ENCODE results near the gene KIF22. TPM values are rescaled to one million over a fixed set of nuclear protein-coding genes. Genes with fewer than 3 reads are reported as not detected.

The KIF22 gene
- total RNA-seq, 2 donors from 2014 or later: 94.7 to 130 TPM

- no peaks in the 10 kb centered on the region for H3K27me3 Mint-ChIP-seq (ENCODE audit: insufficient read depth)
- Histone ChIP-seq H3K36me3 (ENCODE audit: control insufficient read depth, insufficient read depth, low read length) (no peaks in the 10 kb centered on the region), H3K9me3 (ENCODE audit: control insufficient read depth, low read length) (no peaks in the 10 kb centered on the region), H3K4me3 (ENCODE audit: low read length) (no peak overlapping the region), H3K4me1 (ENCODE audit: control insufficient read depth, insufficient read depth, low read length) (no peaks in the 10 kb centered on the region), H3K9ac (ENCODE audit: extremely low read depth, low read length, poor library complexity, severe bottlenecking) (no peak overlapping the region), H3K27me3 (ENCODE audit: control insufficient read depth, insufficient read depth, low read length, poor library complexity, severe bottlenecking) (no peaks in the 10 kb centered on the region), H3K27ac (ENCODE audit: low read depth, low read length) (no peak overlapping the region)
- no peak overlapping the region for H3K4me3 Mint-ChIP-seq
- DNase-seq: no peak
- H3K27ac Mint-ChIP-seq: no peak overlapping the region
- H3K4me1 Mint-ChIP-seq: peaks cover 13% of the 10 kb centered on the region
- H3K36me3 Mint-ChIP-seq (ENCODE audit: low read depth): peaks cover 8% of the 10 kb centered on the region
- WGBS, 2 experiments (ENCODE audit: insufficient coverage in 1 of 2, insufficient read length in 1 of 2): 92 to 94% methylated on average over 16 to 21 of the region's 21 CpGs
- TF ChIP-seq CTCF (conservative IDR thresholded peaks at IDR 0.05): no peak
- peaks cover 14% of the 10 kb centered on the region for H3K9me3 Mint-ChIP-seq
Observed at GRCh38 chr16:29743827-29744531, 46.6 kb upstream of the KIF22 start.

GRCh38 chr16:29744541-29745101 lies 45.9 kb upstream of the KIF22 start:
- Histone ChIP-seq H3K9me3 (ENCODE audit: control insufficient read depth, low read length) (no peaks in the 10 kb centered on the region), H3K27ac (ENCODE audit: low read depth, low read length) (no peak overlapping the region), H3K36me3 (ENCODE audit: control insufficient read depth, insufficient read depth, low read length) (no peaks in the 10 kb centered on the region), H3K4me3 (ENCODE audit: low read length) (no peak overlapping the region), H3K27me3 (ENCODE audit: control insufficient read depth, insufficient read depth, low read length, poor library complexity, severe bottlenecking) (no peaks in the 10 kb centered on the region), H3K4me1 (ENCODE audit: control insufficient read depth, insufficient read depth, low read length) (no peaks in the 10 kb centered on the region), H3K9ac (ENCODE audit: extremely low read depth, low read length, poor library complexity, severe bottlenecking) (no peak overlapping the region)
- no peak for TF ChIP-seq CTCF (conservative IDR thresholded peaks at IDR 0.05)
- no peak for DNase-seq
- Mint-ChIP-seq H3K4me3 (no peak overlapping the region), H3K27me3 (ENCODE audit: insufficient read depth) (no peaks in the 10 kb centered on the region), H3K27ac (no peak overlapping the region), H3K36me3 (ENCODE audit: low read depth) (peaks cover 11% of the 10 kb centered on the region), H3K4me1 (peaks cover 13% of the 10 kb centered on the region), H3K9me3 (peaks cover 16% of the 10 kb centered on the region)
- WGBS, 2 experiments (ENCODE audit: insufficient coverage in 1 of 2, insufficient read length in 1 of 2): 95 to 98% methylated on average over 8 to 20 of the region's 20 CpGs

GRCh38 chr16:29745121-29745852 lies 45.3 kb upstream of the KIF22 start:
- H3K36me3 ChIP-seq (ENCODE audit: control insufficient read depth, insufficient read depth, low read length): no peaks in the 10 kb centered on the region
- H3K4me3 Mint-ChIP-seq: no peak overlapping the region
- H3K36me3 Mint-ChIP-seq (ENCODE audit: low read depth): peaks cover 11% of the 10 kb centered on the region
- H3K9me3 Mint-ChIP-seq: peaks cover 16% of the 10 kb centered on the region
- no peaks in the 10 kb centered on the region for H3K27me3 Mint-ChIP-seq (ENCODE audit: insufficient read depth)
- no peak overlapping the region for H3K27ac Mint-ChIP-seq
- WGBS, 2 experiments (ENCODE audit: insufficient coverage in 1 of 2, insufficient read length in 1 of 2): 88 to 96% methylated on average over 5 to 15 of the region's 16 CpGs
- H3K9me3 ChIP-seq (ENCODE audit: control insufficient read depth, low read length): no peaks in the 10 kb centered on the region
- H3K4me1 Mint-ChIP-seq: peaks cover 8% of the 10 kb centered on the region
- no peaks in the 10 kb centered on the region for H3K27me3 ChIP-seq (ENCODE audit: control insufficient read depth, insufficient read depth, low read length, poor library complexity, severe bottlenecking)
- H3K4me3 ChIP-seq (ENCODE audit: low read length): no peak overlapping the region
- no peak for TF ChIP-seq CTCF (conservative IDR thresholded peaks at IDR 0.05)
- no peak overlapping the region for H3K9ac ChIP-seq (ENCODE audit: extremely low read depth, low read length, poor library complexity, severe bottlenecking)
- H3K4me1 ChIP-seq (ENCODE audit: control insufficient read depth, insufficient read depth, low read length): no peaks in the 10 kb centered on the region
- no peak for DNase-seq
- no peak overlapping the region for H3K27ac ChIP-seq (ENCODE audit: low read depth, low read length)
